DND-41 (cell line): ENCODE measurements around the gene DENND1A.

ENCODE experiments used
- ATAC-seq: fragments of 200-7000 bp; cut with Tn5 transposase; 3 replicates; pipeline ENCODE4 v1.9.1; 2021; ENCODE audit warnings: low read depth; ENCODE audit not compliant: insufficient read depth
- DNase-seq: peaks from one replicate; pipeline ENCODE4 v3.0.0-alpha.2; 2020
- H2AFZ ChIP-seq: 2 replicates; pipeline ENCODE4 v1.6.0; 2012; ENCODE audit warnings: low read depth, low read length
- H3K27ac ChIP-seq: 2 replicates; pipeline ENCODE4 v1.5.1; 2012; ENCODE audit warnings: low read length, inconsistent platforms
- H3K27me3 ChIP-seq: fragments of 200-600 bp; sonication (generic); 2 replicates; pipeline ENCODE4 v1.6.0; 2012; ENCODE audit warnings: low read length, mild to moderate bottlenecking, inconsistent platforms; ENCODE audit not compliant: insufficient read depth, poor library complexity
- H3K36me3 ChIP-seq: 2 replicates; pipeline ENCODE4 v1.5.1; 2012; ENCODE audit warnings: low read length, inconsistent platforms; ENCODE audit not compliant: insufficient read depth
- H3K4me1 ChIP-seq: 2 replicates; pipeline ENCODE4 v1.5.1; 2012; ENCODE audit warnings: mild to moderate bottlenecking, low read length; ENCODE audit not compliant: insufficient read depth
- H3K4me2 ChIP-seq: 2 replicates; pipeline ENCODE4 v1.6.0; 2012; ENCODE audit warnings: mild to moderate bottlenecking, moderate library complexity, low read length, inconsistent platforms; ENCODE audit not compliant: insufficient read depth
- H3K4me3 ChIP-seq, 2 experiments: fragments of 200-600 bp in 1 of 2; shearing (Covaris generic) in 1 of 2; 2 replicates each; pipeline ENCODE4 v1.5.1; 2012 to 2016; ENCODE audit warnings: inconsistent platforms in 2 of 2, low read length in 2 of 2, mild to moderate bottlenecking in 2 of 2, low read depth in 1 of 2, moderate library complexity in 1 of 2
- H3K79me2 ChIP-seq: 2 replicates; pipeline ENCODE4 v1.6.0; 2012; ENCODE audit warnings: low read length, inconsistent platforms; ENCODE audit not compliant: insufficient read depth
- H3K9ac ChIP-seq: 2 replicates; pipeline ENCODE4 v1.6.0; 2012; ENCODE audit warnings: low read depth, mild to moderate bottlenecking, inconsistent platforms, low read length, moderate library complexity
- H3K9me3 ChIP-seq: 2 replicates; pipeline ENCODE4 v1.5.1; 2012; ENCODE audit warnings: low read length, moderate library complexity, mild to moderate bottlenecking, inconsistent platforms; ENCODE audit not compliant: insufficient read depth, severe bottlenecking
- H4K20me1 ChIP-seq: 2 replicates; pipeline ENCODE4 v1.6.0; 2012; ENCODE audit warnings: low read length; ENCODE audit not compliant: insufficient read depth
- CTCF ChIP-seq: IDR thresholded peaks from 2 replicates; pipeline ENCODE4 v1.5.1; 2012; ENCODE audit warnings: borderline replicate concordance, low read length, moderate library complexity, mild to moderate bottlenecking; ENCODE audit not compliant: poor library complexity, severe bottlenecking; ENCODE audit errors: extremely low read depth
- EZH2 ChIP-seq: IDR thresholded peaks from 3 replicates; pipeline ENCODE4 v1.6.1; 2012; ENCODE audit warnings: borderline replicate concordance, low read depth, mild to moderate bottlenecking, moderate library complexity, low read length, inconsistent platforms; ENCODE audit not compliant: severe bottlenecking

The DENND1A gene

GRCh38 chr9:123775289-123776284 is 154.3 kb downstream of the DENND1A start:
- no peak overlapping the region for H3K4me3 ChIP-seq
- no peak overlapping the region for H2AFZ ChIP-seq
- H3K4me1 ChIP-seq, result no peaks in the 10 kb centered on the region
- no peak for DNase-seq
- H3K27me3 ChIP-seq, result no peaks in the 10 kb centered on the region
- H3K4me2 ChIP-seq, result no peak overlapping the region
- H3K79me2 ChIP-seq, result no peaks in the 10 kb centered on the region
- no peaks in the 10 kb centered on the region for H4K20me1 ChIP-seq
- no peak overlapping the region for H3K9ac ChIP-seq
- TF ChIP-seq EZH2 (no peak), CTCF (no peak)
- no peak for ATAC-seq
- no peaks in the 10 kb centered on the region for H3K9me3 ChIP-seq
- H3K36me3 ChIP-seq, result no peaks in the 10 kb centered on the region
- no peak overlapping the region for H3K27ac ChIP-seq

- Histone ChIP-seq H3K9me3 (no peaks in the 10 kb centered on the region), H3K4me1 (no peaks in the 10 kb centered on the region), H3K9ac (no peak overlapping the region), H3K27ac (no peak overlapping the region), H3K27me3 (no peaks in the 10 kb centered on the region), H3K79me2 (no peaks in the 10 kb centered on the region), H4K20me1 (no peaks in the 10 kb centered on the region), H2AFZ (no peak overlapping the region), H3K4me3 (no peak overlapping the region), H3K4me2 (no peak overlapping the region), H3K36me3 (no peaks in the 10 kb centered on the region)
- no peak for ATAC-seq
- no peak for TF ChIP-seq EZH2
- no peak for TF ChIP-seq CTCF
- no peak for DNase-seq
Measured at GRCh38 chr9:123773783-123774182, 156.1 kb downstream of the DENND1A start.

- DNase-seq, result no peak
Measured at GRCh38 chr9:123772967-123773366, 157.0 kb downstream of the DENND1A start.

More at GRCh38 chr9:123772967-123773366, 157.0 kb downstream of the DENND1A start:
- no peaks in the 10 kb centered on the region for H3K9me3 ChIP-seq
- H3K4me1 ChIP-seq, result no peaks in the 10 kb centered on the region
- TF ChIP-seq CTCF, result no peak
- no peak for TF ChIP-seq EZH2
- no peak overlapping the region for H3K4me3 ChIP-seq
- H3K27ac ChIP-seq, result no peak overlapping the region
- H4K20me1 ChIP-seq, result no peaks in the 10 kb centered on the region
- no peak overlapping the region for H3K4me2 ChIP-seq
- no peak for ATAC-seq
- no peak overlapping the region for H3K9ac ChIP-seq
- no peak overlapping the region for H2AFZ ChIP-seq
- no peaks in the 10 kb centered on the region for H3K79me2 ChIP-seq
- H3K27me3 ChIP-seq, result no peaks in the 10 kb centered on the region
- no peaks in the 10 kb centered on the region for H3K36me3 ChIP-seq
